Naive thymus-derived CD4-positive, alpha-beta T cell (primary cell): ENCODE measurements around the gene GBP6. TPM values are rescaled to one million over a fixed set of nuclear protein-coding genes. Genes with fewer than 3 reads are reported as not detected.
"Not testable (repeated sequence)": the region's sequence is repeated elsewhere in the genome, so short reads cannot be mapped to it uniquely, and the experiment has no call there.

Experiments
- ATAC-seq: fragments of 150-1000 bp; cut with Tn5 transposase; 2 replicates; pipeline ENCODE4 v1.10.0; 2021; ENCODE audit warnings: mild to moderate bottlenecking, moderate library complexity
- CTCF ChIA-PET: fragments of 350-600 bp; sonication (Branson Sonifier 250); formaldehyde crosslinking; loops from one replicate; lab custom pipeline; 2021; ENCODE audit warnings: antibody characterized with exemption; lab: Charles Lee
- POLR2A ChIA-PET: fragments of 350-600 bp; sonication (Branson Sonifier 250); formaldehyde crosslinking; loops from one replicate; lab custom pipeline; 2021; ENCODE audit warnings: antibody characterized with exemption, inconsistent platforms; lab: Charles Lee
- DNase-seq, 9 donors: peaks; one replicate each; pipeline versions ENCODE4 v3.0.0 to v3.0.0-alpha.2; 2020 to 2022; ENCODE audit warnings: mixed read lengths in 1 of 9
- H3K27ac ChIP-seq: one replicate; pipeline ENCODE4 v1.7.0; 2013; ENCODE audit warnings: mild to moderate bottlenecking, low read depth, low read length, moderate library complexity
- H3K27me3 ChIP-seq, 2 donors: one replicate each; pipeline ENCODE4 v1.7.0; 2013; ENCODE audit warnings: low read length in 2 of 2, mild to moderate bottlenecking in 2 of 2, moderate library complexity in 2 of 2; ENCODE audit not compliant: control insufficient read depth in 2 of 2, insufficient read depth in 2 of 2
- H3K36me3 ChIP-seq, 3 experiments: 1 replicate in 2 of 3; 2 replicates in 1 of 3; pipeline ENCODE4 v1.7.0; 2013; ENCODE audit warnings: low read length in 3 of 3, mild to moderate bottlenecking in 3 of 3, moderate library complexity in 1 of 3; ENCODE audit not compliant: insufficient read depth in 3 of 3, control insufficient read depth in 2 of 3
- H3K4me1 ChIP-seq, 2 donors: one replicate each; pipeline ENCODE4 v1.7.0; 2013; ENCODE audit warnings: low read length in 2 of 2, mild to moderate bottlenecking in 2 of 2, moderate library complexity in 1 of 2; ENCODE audit not compliant: control insufficient read depth in 2 of 2, insufficient read depth in 2 of 2
- H3K4me3 ChIP-seq: 2 replicates; pipeline ENCODE4 v1.7.0; 2013; ENCODE audit warnings: mild to moderate bottlenecking, low read length
- H3K9me3 ChIP-seq, 3 experiments: 1 replicate in 2 of 3; 2 replicates in 1 of 3; pipeline ENCODE4 v1.7.0; 2013; ENCODE audit warnings: low read length in 3 of 3; ENCODE audit not compliant: control insufficient read depth in 2 of 3
- H3K27ac Mint-ChIP-seq, 9 donors: one replicate each; pipeline ENCODE4 v1.8.0; 2020 to 2022; ENCODE audit warnings: mixed read lengths in 9 of 9, mild to moderate bottlenecking in 8 of 9, moderate library complexity in 5 of 9, inconsistent platforms in 2 of 9
- H3K27me3 Mint-ChIP-seq, 5 donors: one replicate each; pipeline ENCODE4 v1.8.0; 2021 to 2022; ENCODE audit warnings: mixed read lengths in 5 of 5, mild to moderate bottlenecking in 1 of 5
- H3K36me3 Mint-ChIP-seq, 5 donors: one replicate each; pipeline ENCODE4 v1.8.0; 2020 to 2022; ENCODE audit warnings: mixed read lengths in 5 of 5, mild to moderate bottlenecking in 3 of 5, inconsistent platforms in 1 of 5
- H3K4me1 Mint-ChIP-seq, 7 donors: one replicate each; pipeline ENCODE4 v1.8.0; 2020 to 2022; ENCODE audit warnings: mixed read lengths in 7 of 7, mild to moderate bottlenecking in 3 of 7, inconsistent platforms in 1 of 7
- H3K4me3 Mint-ChIP-seq, 10 donors: one replicate each; pipeline ENCODE4 v1.8.0; 2020 to 2022; ENCODE audit warnings: mild to moderate bottlenecking in 10 of 10, mixed read lengths in 10 of 10, moderate library complexity in 6 of 10, inconsistent platforms in 2 of 10
- H3K9me3 Mint-ChIP-seq, 11 donors: one replicate each; pipeline ENCODE4 v1.8.0; 2020 to 2022; ENCODE audit warnings: mixed read lengths in 11 of 11, mild to moderate bottlenecking in 4 of 11, inconsistent platforms in 1 of 11, moderate library complexity in 1 of 11
- intact Hi-C, 2 donors: fragments of 100-400 bp; cut with micrococcal nuclease; formaldehyde crosslinking; loops; one replicate each; pipeline ENCODE4 v1.15.1; 2023
- polyA plus RNA-seq, 2 donors: library from polyadenylated mRNA; unstranded; fragments of 300-500 nt; fragmentation: Illumina TruSeq; gene quantifications; one replicate each; pipeline ENCODE4 v1.2.3, GENCODE V29; 2021
- total RNA-seq, 6 experiments: library from RNA in 5 of 6; stranded (reverse) in 5 of 6; gene quantifications; 1 replicate in 5 of 6; 2 replicates in 1 of 6; pipeline ENCODE4 v1.2.3 and lab custom pipeline; 2021 to 2026

Gene GBP6
- total and polyA plus RNA-seq, 7 experiments from 2014 or later, result 0.14 to 2.8 (median 0.24) TPM; not detected in 2

DNA sequence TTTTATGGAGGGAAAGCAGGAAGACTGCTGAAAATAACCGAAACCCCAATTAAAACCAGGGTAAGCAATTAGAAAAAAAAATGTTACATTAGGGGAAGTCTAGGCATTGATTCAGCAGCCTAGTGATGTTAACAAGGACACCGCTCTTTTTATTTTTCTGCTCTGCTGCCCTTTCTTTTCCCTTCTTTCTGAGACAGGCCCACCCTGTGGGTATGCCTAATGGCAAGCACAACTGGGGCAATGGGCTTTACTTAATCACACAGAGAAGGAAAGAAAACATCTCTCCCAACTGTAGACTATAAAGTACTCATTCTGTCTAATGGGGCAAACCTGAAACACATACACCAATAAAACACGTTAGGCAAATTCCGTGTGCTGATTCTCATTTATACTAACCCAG is 69.6 kb downstream of the GBP6 start:
- DNase-seq (no peak), ATAC-seq (no peak)
- H3K4me3 Mint-ChIP-seq, result no peak overlapping the region
- H3K36me3 ChIP-seq, result no peaks in the 10 kb centered on the region
- peaks cover 0 to 20% (median 5%) of the 10 kb centered on the region in 11 donors for H3K9me3 Mint-ChIP-seq
- H3K27me3 ChIP-seq, result no peaks in the 10 kb centered on the region
- POLR2A ChIA-PET, result interaction anchor here (1.1 kb wide), 1 partner anchor 333 kb away, joined by 3 read pairs; no protein-coding TSS in a partner anchor
- no peaks in the 10 kb centered on the region for H3K4me1 Mint-ChIP-seq
- no peaks in the 10 kb centered on the region for H3K9me3 ChIP-seq
- no peak overlapping the region for H3K4me3 ChIP-seq
- no peaks in the 10 kb centered on the region for H3K4me1 ChIP-seq
- peaks cover 0 to 4% (median 0%) of the 10 kb centered on the region in 5 donors for H3K36me3 Mint-ChIP-seq
- H3K27ac Mint-ChIP-seq, result no peak overlapping the region
- intact Hi-C loops, result no loop called here
- no peak overlapping the region for H3K27ac ChIP-seq
- H3K27me3 Mint-ChIP-seq, result peaks cover 0 to 7% (median 4%) of the 10 kb centered on the region in 5 donors
- CTCF ChIA-PET, result no interaction called here

DNA sequence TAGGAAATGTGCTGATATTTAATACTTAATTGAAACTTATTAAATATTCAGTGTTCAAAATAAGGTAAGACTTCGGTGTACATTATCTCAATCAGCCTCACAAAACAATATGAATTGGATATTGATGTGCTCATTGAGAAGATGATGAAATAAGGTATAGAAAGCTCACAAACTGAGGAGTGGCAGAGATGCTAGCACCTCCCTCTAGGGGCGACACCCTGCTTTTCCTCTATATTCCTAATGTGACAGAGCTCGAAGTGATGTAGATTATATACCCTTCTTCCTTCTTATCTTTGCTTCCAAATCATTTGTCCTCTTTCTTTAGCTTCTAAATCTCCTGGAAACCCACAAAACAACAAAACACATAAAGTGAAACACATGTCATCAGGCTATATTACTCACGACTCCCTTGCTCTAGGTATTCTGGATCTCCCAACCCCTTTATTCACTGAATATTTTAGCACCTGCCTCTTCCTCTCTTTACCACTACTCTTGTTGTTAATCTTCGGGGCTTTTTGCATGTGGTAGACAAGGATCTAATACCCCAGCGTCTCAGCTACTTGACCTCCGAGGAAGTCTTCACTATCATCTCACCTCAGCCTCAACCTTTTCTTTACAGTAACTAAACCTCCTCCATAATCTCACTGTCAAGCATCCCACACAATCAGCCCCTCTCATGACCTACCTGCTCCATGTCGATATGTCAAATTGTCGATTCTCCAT is 70.4 kb downstream of the GBP6 start:
- H3K27me3 Mint-ChIP-seq, H3K27me3 ChIP-seq, intact Hi-C loops, H3K27ac ChIP-seq, ATAC-seq, H3K4me1 Mint-ChIP-seq, CTCF ChIA-PET, H3K36me3 ChIP-seq, H3K4me3 Mint-ChIP-seq, POLR2A ChIA-PET, DNase-seq, H3K9me3 ChIP-seq, H3K4me1 ChIP-seq, H3K4me3 ChIP-seq, H3K27ac Mint-ChIP-seq: not testable (repeated sequence)
- H3K36me3 Mint-ChIP-seq, result peaks cover 0 to 10% (median 2%) of the 10 kb centered on the region in 5 donors
- peaks cover 0 to 28% (median 12%) of the 10 kb centered on the region in 11 donors for H3K9me3 Mint-ChIP-seq

Other genes starting within 250 kb of the GBP6 start
- 100 to 1,000 TPM in 3 of 5 experiments, 10 to 100 TPM in 2; 74.0 to 200 (median 185) TPM for gene GBP2, start 237.9 kb upstream of the GBP6 start, total RNA-seq
- 100 to 1,000 TPM in 1 of 2 donors, 10 to 100 TPM in 1; 73.8 to 104 TPM for gene GBP2, start 237.9 kb upstream of the GBP6 start, polyA plus RNA-seq
- under 1 TPM in 2 of 5 experiments, not detected in 3; 0.13 to 0.19 TPM for gene GBP7, start 188.1 kb upstream of the GBP6 start, total RNA-seq
- not detected for gene GBP7, start 188.1 kb upstream of the GBP6 start, polyA plus RNA-seq
- gene GBP4, start 165.1 kb upstream of the GBP6 start, total RNA-seq, result 100 to 1,000 TPM in 1 of 5 experiments, 10 to 100 TPM in 4; 29.1 to 174 (median 37.4) TPM
- 10 to 100 TPM; 36.4 to 49.3 TPM for gene GBP4, start 165.1 kb upstream of the GBP6 start, polyA plus RNA-seq
- 100 to 1,000 TPM in 2 of 5 experiments, 10 to 100 TPM in 3; 31.8 to 784 (median 53.6) TPM for gene GBP5, start 91.2 kb upstream of the GBP6 start, total RNA-seq
- 10 to 100 TPM; 30.0 to 42.1 TPM for gene GBP5, start 91.2 kb upstream of the GBP6 start, polyA plus RNA-seq
- gene LRRC8B, start 160.8 kb downstream of the GBP6 start, total RNA-seq, result 10 to 100 TPM in 4 of 5 experiments, 1 to 10 TPM in 1; 8.8 to 23.0 (median 17.1) TPM
- gene LRRC8B, start 160.8 kb downstream of the GBP6 start, polyA plus RNA-seq, result 10 to 100 TPM; 15.7 to 16.2 TPM